Activated CD4-positive, alpha-beta memory T cell treated with anti-CD3 and anti-CD28 coated beads for 36 hours (primary cell): Measurements from ENCODE around the gene KLRG1. TPM values are rescaled to one million over a fixed set of nuclear protein-coding genes. Genes with fewer than 3 reads are reported as not detected.

Experiments
- CTCF ChIA-PET: fragments of 350-600 bp; sonication (Branson Sonifier 250); formaldehyde crosslinking; loops from one replicate; lab custom pipeline; 2021; ENCODE audit warnings: antibody characterized with exemption, inconsistent platforms; lab: Charles Lee
- POLR2A ChIA-PET: fragments of 350-600 bp; sonication (Branson Sonifier 250); formaldehyde crosslinking; loops from one replicate; lab custom pipeline; 2021; ENCODE audit warnings: antibody characterized with exemption; lab: Charles Lee
- DNase-seq: peaks from one replicate; pipeline ENCODE4 v3.0.0-alpha.2; 2020
- H3K27ac Mint-ChIP-seq: one replicate; pipeline ENCODE4 v1.8.0; 2021; ENCODE audit warnings: mixed read lengths
- H3K27me3 Mint-ChIP-seq: one replicate; pipeline ENCODE4 v1.8.0; 2021; ENCODE audit warnings: mixed read lengths
- H3K36me3 Mint-ChIP-seq: one replicate; pipeline ENCODE4 v1.8.0; 2021; ENCODE audit warnings: mixed read lengths
- H3K4me1 Mint-ChIP-seq: one replicate; pipeline ENCODE4 v1.8.0; 2021; ENCODE audit warnings: low read depth, mixed read lengths
- H3K4me3 Mint-ChIP-seq: one replicate; pipeline ENCODE4 v1.8.0; 2021; ENCODE audit warnings: mild to moderate bottlenecking, mixed read lengths
- H3K9me3 Mint-ChIP-seq: one replicate; pipeline ENCODE4 v1.8.0; 2021; ENCODE audit warnings: mixed read lengths
- intact Hi-C: fragments of 100-400 bp; cut with micrococcal nuclease; formaldehyde crosslinking; loops from one replicate; pipeline ENCODE4 v1.15.1; 2023
- total RNA-seq, 2 experiments: library from RNA; stranded (reverse); gene quantifications; one replicate each; pipeline ENCODE4 v1.2.3, GENCODE V29; 2021

Gene KLRG1
- 1 to 10 TPM; 4.4 to 5.4 TPM for total RNA-seq

- DNase-seq: peak; percentile 51
- CTCF ChIA-PET: interaction anchor here (3.5 to 6.9 kb wide), 2 partner anchors 39 to 49 kb away, joined by 9 to 40 read pairs; partner anchors contain the start of gene M6PR
- Mint-ChIP-seq H3K4me3 (peak within 1 kb of the TSS; percentile 64), H3K9me3 (no peaks in the 10 kb centered on the region), H3K27ac (peak within 1 kb of the TSS; percentile 63), H3K36me3 (no peaks in the 10 kb centered on the region), H3K27me3 (no peaks in the 10 kb centered on the region), H3K4me1 (peaks cover 61% of the 10 kb centered on the region)
- intact Hi-C loops: loop anchor here (2.0 kb wide), 2 partner anchors 35 to 39 kb away; no protein-coding TSS in a partner anchor
- POLR2A ChIA-PET: interaction anchor here (0.8 kb wide), 1 partner anchor 21 kb away, joined by 4 read pairs; no protein-coding TSS in a partner anchor
These were observed at the start of gene KLRG1 for GRCh38 chr12:8989413-8989812. Gene KLRG1 (plus strand): TSS chr12:8989546. CDS start chr12:8989636, 90 bp downstream.

GRCh38 chr12:8941691-8942478, 47.5 kb upstream of the KLRG1 start:
- Mint-ChIP-seq H3K36me3 (peaks cover 42% of the 10 kb centered on the region), H3K9me3 (no peaks in the 10 kb centered on the region), H3K4me1 (peaks cover 9% of the 10 kb centered on the region), H3K27ac (peak overlapping the region; percentile 47), H3K27me3 (no peaks in the 10 kb centered on the region), H3K4me3 (no peak overlapping the region)
- DNase-seq: no peak
- CTCF ChIA-PET: interaction anchor here (1.8 kb wide), 1 partner anchor 108 kb away, joined by 7 read pairs; no protein-coding TSS in a partner anchor
- intact Hi-C loops: no loop called here
- POLR2A ChIA-PET: no interaction called here

- peaks cover 41% of the 10 kb centered on the region for H3K36me3 Mint-ChIP-seq
- H3K27me3 Mint-ChIP-seq: no peaks in the 10 kb centered on the region
- no peak overlapping the region for H3K27ac Mint-ChIP-seq
- ChIA-PET POLR2A (no interaction called here), CTCF (interaction anchor here (9.1 kb wide), 1 partner anchor 106 kb away, joined by 128 read pairs; no protein-coding TSS in a partner anchor)
- DNase-seq: no peak
- H3K4me1 Mint-ChIP-seq: peaks cover 22% of the 10 kb centered on the region
- no peaks in the 10 kb centered on the region for H3K9me3 Mint-ChIP-seq
- intact Hi-C loops: no loop called here
- no peak overlapping the region for H3K4me3 Mint-ChIP-seq
These were observed 45.7 kb upstream of the KLRG1 start for GRCh38 chr12:8943565-8944186.

GRCh38 chr12:8946733-8947132, 42.6 kb upstream of the KLRG1 start:
- Mint-ChIP-seq H3K36me3 (peaks cover 35% of the 10 kb centered on the region), H3K9me3 (no peaks in the 10 kb centered on the region), H3K4me3 (peak overlapping the region; percentile 14), H3K4me1 (peaks cover 28% of the 10 kb centered on the region), H3K27me3 (no peaks in the 10 kb centered on the region), H3K27ac (peak overlapping the region; percentile 76)
- no peak for DNase-seq
- intact Hi-C loops: loop anchor here (5.0 kb wide), 1 partner anchor 264 kb away; no protein-coding TSS in a partner anchor
- ChIA-PET POLR2A (interaction anchor here (1.1 to 3.5 kb wide), 3 partner anchors 32 to 78 kb away, joined by 3 to 12 read pairs (median 3); no protein-coding TSS in a partner anchor), CTCF (interaction anchor here (1.3 to 9.1 kb wide), 4 partner anchors 33 to 103 kb away, joined by 3 to 128 read pairs (median 14); partner anchors contain the start of gene PHC1)

GRCh38 chr12:8947737-8948136, 41.6 kb upstream of the KLRG1 start:
- ChIA-PET CTCF (interaction anchor here (0.7 to 9.1 kb wide), 6 partner anchors 34 to 404 kb away, joined by 3 to 128 read pairs (median 4); partner anchors contain the start of gene PHC1), POLR2A (interaction anchor here (1.1 to 3.5 kb wide), 3 partner anchors 33 to 77 kb away, joined by 3 to 12 read pairs (median 3); no protein-coding TSS in a partner anchor)
- H3K27me3 Mint-ChIP-seq: no peaks in the 10 kb centered on the region
- peak overlapping the region; percentile 23 for H3K27ac Mint-ChIP-seq
- intact Hi-C loops: loop anchor here (5.0 kb wide), 1 partner anchor 265 kb away; no protein-coding TSS in a partner anchor
- H3K4me3 Mint-ChIP-seq: peak overlapping the region; percentile 53
- H3K36me3 Mint-ChIP-seq: peaks cover 25% of the 10 kb centered on the region
- peaks cover 2% of the 10 kb centered on the region for H3K9me3 Mint-ChIP-seq
- H3K4me1 Mint-ChIP-seq: peaks cover 38% of the 10 kb centered on the region
- DNase-seq: no peak

- Mint-ChIP-seq H3K9me3 (peaks cover 9% of the 10 kb centered on the region), H3K4me1 (peaks cover 48% of the 10 kb centered on the region), H3K27ac (peak overlapping the region; percentile 94), H3K36me3 (peaks cover 25% of the 10 kb centered on the region), H3K4me3 (peak overlapping the region; percentile 99), H3K27me3 (no peaks in the 10 kb centered on the region)
- intact Hi-C loops: loop anchor here (1.0 to 5.0 kb wide), 3 partner anchors 35 to 267 kb away; partner anchors contain the start of genes PHC1 and RIMKLB
- CTCF ChIA-PET: interaction anchor here (0.7 to 9.1 kb wide), 16 partner anchors 25 to 286 kb away, joined by 3 to 135 read pairs (median 14); partner anchors contain the start of genes KLRG1 and PHC1
- POLR2A ChIA-PET: interaction anchor here (0.9 to 3.5 kb wide), 10 partner anchors 10 to 810 kb away, joined by 3 to 12 read pairs (median 5); partner anchors contain the start of gene PHC1
- peak; percentile 21 for DNase-seq
These were observed 40.5 kb upstream of the KLRG1 start for GRCh38 chr12:8948701-8949341.

- intact Hi-C loops: loop anchor here (1.0 to 5.0 kb wide), 9 partner anchors 35 to 457 kb away; partner anchors contain the start of genes KLRG1, PHC1 and RIMKLB
- POLR2A ChIA-PET: interaction anchor here (0.7 to 3.5 kb wide), 13 partner anchors 9 to 809 kb away, joined by 3 to 12 read pairs (median 5); partner anchors contain the start of gene PHC1
- Mint-ChIP-seq H3K27ac (peak within 1 kb of the TSS; percentile 94), H3K9me3 (peaks cover 9% of the 10 kb centered on the region), H3K27me3 (no peaks in the 10 kb centered on the region), H3K4me1 (peaks cover 56% of the 10 kb centered on the region), H3K36me3 (peaks cover 21% of the 10 kb centered on the region), H3K4me3 (peak within 1 kb of the TSS; percentile 99)
- CTCF ChIA-PET: interaction anchor here (0.6 to 9.1 kb wide), 26 partner anchors 11 to 755 kb away, joined by 3 to 135 read pairs (median 4); partner anchors contain the start of genes KLRG1 and PHC1
- DNase-seq: peak; percentile 96
These were observed 39.8 kb upstream of the KLRG1 start, which contains the start of gene M6PR for GRCh38 chr12:8949342-8950220. Gene M6PR (minus strand): TSS chr12:8949645. CDS start chr12:8946404, 3,241 bp downstream.

- Mint-ChIP-seq H3K27me3 (no peaks in the 10 kb centered on the region), H3K27ac (peak overlapping the region; percentile 94), H3K4me1 (peaks cover 56% of the 10 kb centered on the region), H3K36me3 (peaks cover 20% of the 10 kb centered on the region), H3K9me3 (peaks cover 9% of the 10 kb centered on the region), H3K4me3 (peak overlapping the region; percentile 99)
- no peak for DNase-seq
- CTCF ChIA-PET: interaction anchor here (0.7 to 9.1 kb wide), 21 partner anchors 11 to 285 kb away, joined by 3 to 135 read pairs (median 5); partner anchors contain the start of genes KLRG1 and PHC1
- intact Hi-C loops: loop anchor here (1.0 to 5.0 kb wide), 6 partner anchors 39 to 458 kb away; partner anchors contain the start of gene KLRG1
- POLR2A ChIA-PET: interaction anchor here (0.7 to 3.5 kb wide), 10 partner anchors 30 to 102 kb away, joined by 3 to 12 read pairs (median 5); partner anchors contain the start of gene PHC1
These were observed 39.2 kb upstream of the KLRG1 start for GRCh38 chr12:8950221-8950527.

GRCh38 chr12:8950702-8951478, 38.5 kb upstream of the KLRG1 start:
- no peaks in the 10 kb centered on the region for H3K27me3 Mint-ChIP-seq
- H3K36me3 Mint-ChIP-seq: peaks cover 17% of the 10 kb centered on the region
- H3K4me1 Mint-ChIP-seq: peaks cover 58% of the 10 kb centered on the region
- peaks cover 11% of the 10 kb centered on the region for H3K9me3 Mint-ChIP-seq
- H3K27ac Mint-ChIP-seq: peak overlapping the region; percentile 94
- intact Hi-C loops: loop anchor here (1.0 to 5.0 kb wide), 7 partner anchors 38 to 459 kb away; partner anchors contain the start of gene KLRG1
- POLR2A ChIA-PET: interaction anchor here (1.0 to 2.1 kb wide), 6 partner anchors 42 to 98 kb away, joined by 3 to 9 read pairs (median 4); no protein-coding TSS in a partner anchor
- H3K4me3 Mint-ChIP-seq: peak overlapping the region; percentile 99
- CTCF ChIA-PET: interaction anchor here (0.6 to 9.1 kb wide), 19 partner anchors 10 to 1046 kb away, joined by 3 to 135 read pairs (median 6); partner anchors contain the start of genes KLRG1 and PHC1
- DNase-seq: peak; percentile 16
